ENCODE data around the gene CDS1. TPM values are rescaled to one million over a fixed set of nuclear protein-coding genes. Genes with fewer than 3 reads are reported as not detected.

CDS1 gene
- total RNA-seq, 4 donors from 2014 or later = 21.6 to 36.2 (median 24.0) TPM

DNA sequence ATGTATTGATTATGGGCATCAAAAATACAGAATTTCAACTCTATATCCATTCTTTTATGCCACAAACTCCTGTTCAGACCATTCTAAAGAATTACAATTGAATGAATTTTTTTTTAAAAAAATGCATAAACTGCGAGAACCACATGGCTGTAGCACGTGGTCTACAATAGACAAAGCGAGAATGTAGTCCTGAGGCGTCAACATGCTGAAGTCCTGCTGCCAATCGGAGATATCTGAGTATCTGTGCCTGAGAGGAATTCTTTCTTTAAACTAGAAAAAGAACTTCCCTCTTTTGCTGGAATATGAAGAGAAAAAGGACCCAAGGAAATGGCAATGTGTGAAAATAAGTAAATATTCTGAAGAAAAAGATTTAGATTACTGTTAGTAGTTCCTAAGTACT lies 105.7 kb downstream of the CDS1 start:
- no peak overlapping the region for H3K4me3 ChIP-seq
- peaks cover 77% of the 10 kb centered on the region for H3K36me3 ChIP-seq
- no peak overlapping the region for H3K27ac ChIP-seq
- TF ChIP-seq CTCF (IDR thresholded peaks at IDR 0.05) = no peak
- no peaks in the 10 kb centered on the region for H3K27me3 ChIP-seq
- DNase-seq (ENCODE audit: low spot score in 2 of 2) = no peak
- WGBS = 92% methylated on average over 5 of the region's 5 CpGs
- H3K9me3 ChIP-seq = no peaks in the 10 kb centered on the region
- peaks cover 12% of the 10 kb centered on the region for H3K4me1 ChIP-seq

DNA sequence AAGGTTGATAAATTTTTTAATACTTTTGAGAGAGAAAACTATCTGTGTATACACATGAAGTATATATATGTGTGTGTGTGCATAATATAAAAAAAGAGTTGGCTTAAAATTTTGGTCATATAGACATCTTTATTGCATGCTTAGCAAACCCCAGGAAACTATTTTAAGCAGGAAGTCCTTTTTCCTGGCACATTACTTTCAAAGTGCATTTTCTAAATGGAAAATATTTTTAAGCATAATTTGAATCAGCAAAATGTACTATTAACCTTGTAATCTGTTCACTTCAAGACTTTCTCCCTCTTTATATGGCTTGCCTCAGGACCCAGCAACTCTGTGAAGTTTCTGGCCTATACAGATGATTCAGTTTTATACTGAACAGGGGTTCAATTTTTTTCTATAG lies 106.3 kb downstream of the CDS1 start:
- DNase-seq (ENCODE audit: low spot score in 2 of 2) = no peak
- Histone ChIP-seq H3K27me3 (no peaks in the 10 kb centered on the region), H3K36me3 (peaks cover 75% of the 10 kb centered on the region), H3K9me3 (no peaks in the 10 kb centered on the region), H3K4me1 (peaks cover 12% of the 10 kb centered on the region), H3K4me3 (no peak overlapping the region), H3K27ac (no peak overlapping the region)
- TF ChIP-seq CTCF (IDR thresholded peaks at IDR 0.05) (no peak), EP300 (IDR thresholded peaks at IDR 0.05) (no peak)

- 91% methylated on average over 7 of the region's 7 CpGs for WGBS
- Histone ChIP-seq H3K9me3 (no peaks in the 10 kb centered on the region), H3K27ac (no peak overlapping the region), H3K4me3 (no peak overlapping the region), H3K36me3 (peaks cover 85% of the 10 kb centered on the region), H3K4me1 (peaks cover 12% of the 10 kb centered on the region), H3K27me3 (no peaks in the 10 kb centered on the region)
- TF ChIP-seq CTCF (IDR thresholded peaks at IDR 0.05) = no peak
- TF ChIP-seq POLR2AphosphoS5 (IDR thresholded peaks at IDR 0.05) = no peak
- TF ChIP-seq POLR2A (IDR thresholded peaks at IDR 0.05) = no peak
- TF ChIP-seq EP300 (IDR thresholded peaks at IDR 0.05) = no peak
- DNase-seq (ENCODE audit: low spot score in 2 of 2) = no peak
Observed at GRCh38 chr4:84690481-84690880, 107.6 kb downstream of the CDS1 start.

DNA sequence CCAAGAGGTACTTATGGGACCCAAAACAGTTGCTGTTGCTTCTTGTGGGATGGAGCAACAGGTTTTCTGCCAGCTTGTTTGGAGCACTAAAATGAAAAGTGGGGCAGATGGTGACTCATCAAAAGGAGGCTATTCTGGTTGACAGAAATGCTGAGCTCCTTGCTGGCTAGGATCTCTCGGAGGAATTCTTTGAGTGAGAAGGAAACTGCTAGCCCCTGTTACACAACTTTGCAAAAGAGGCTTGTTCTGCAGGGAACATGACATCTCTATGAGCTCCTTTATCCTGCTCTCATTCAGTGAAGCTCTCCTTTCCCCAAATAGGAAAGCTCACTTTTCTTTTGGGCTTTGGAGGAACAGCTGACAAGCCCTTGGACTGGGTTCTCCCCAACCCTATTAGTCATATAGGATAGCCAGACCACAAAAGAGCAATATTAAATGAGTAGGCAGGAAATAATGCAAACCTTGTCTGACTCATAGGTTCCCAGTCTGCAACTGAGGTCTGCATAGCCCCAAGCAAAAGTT lies 108.3 kb downstream of the CDS1 start:
- TF ChIP-seq EP300 (IDR thresholded peaks at IDR 0.05) = no peak
- no peak for TF ChIP-seq POLR2AphosphoS5 (IDR thresholded peaks at IDR 0.05)
- TF ChIP-seq POLR2A (IDR thresholded peaks at IDR 0.05) = no peak
- TF ChIP-seq CTCF (IDR thresholded peaks at IDR 0.05) = no peak
- no peak for DNase-seq (ENCODE audit: low spot score in 2 of 2)
- peaks cover 88% of the 10 kb centered on the region for H3K36me3 ChIP-seq
- no peak overlapping the region for H3K4me3 ChIP-seq
- no peaks in the 10 kb centered on the region for H3K27me3 ChIP-seq
- H3K27ac ChIP-seq = no peak overlapping the region
- WGBS = 35% methylated on average over 1 of the region's 1 CpG
- peaks cover 12% of the 10 kb centered on the region for H3K4me1 ChIP-seq
- H3K9me3 ChIP-seq = no peaks in the 10 kb centered on the region

DNA sequence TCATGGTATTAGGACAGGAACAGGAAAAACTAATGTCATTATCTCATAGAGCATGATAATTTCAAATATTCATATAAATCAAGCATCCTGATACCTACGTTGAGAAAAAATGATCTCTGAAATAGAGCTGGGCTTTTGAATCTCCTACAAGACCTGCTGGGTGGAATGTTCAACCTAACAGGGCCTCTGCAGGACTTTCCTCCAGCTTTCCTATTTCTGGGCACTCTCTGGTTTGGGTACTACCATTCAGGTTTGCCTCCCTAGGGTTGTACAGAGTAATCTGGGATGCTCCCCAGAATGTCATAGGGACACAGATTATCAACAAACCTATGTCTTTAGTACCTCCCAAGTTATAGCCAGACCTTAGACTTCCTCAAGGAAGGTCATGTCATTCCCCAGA lies 108.9 kb downstream of the CDS1 start:
- no peak for TF ChIP-seq CTCF (IDR thresholded peaks at IDR 0.05)
- no peak for TF ChIP-seq POLR2A (IDR thresholded peaks at IDR 0.05)
- TF ChIP-seq POLR2AphosphoS5 (IDR thresholded peaks at IDR 0.05) = no peak
- no peak for TF ChIP-seq EP300 (IDR thresholded peaks at IDR 0.05)
- Histone ChIP-seq H3K27me3 (no peaks in the 10 kb centered on the region), H3K4me1 (peaks cover 12% of the 10 kb centered on the region), H3K4me3 (no peak overlapping the region), H3K27ac (no peak overlapping the region), H3K9me3 (no peaks in the 10 kb centered on the region), H3K36me3 (peaks cover 89% of the 10 kb centered on the region)
- WGBS = 85% methylated on average over 1 of the region's 1 CpG
- no peak for DNase-seq (ENCODE audit: low spot score in 2 of 2)
